Endometrial microvascular endothelial cells (primary cell): ENCODE measurements around the gene DDAH1. TPM values are rescaled to one million over a fixed set of nuclear protein-coding genes. Genes with fewer than 3 reads are reported as not detected.

Source experiments
- in situ Hi-C: cut with HindIII; loops from 2 replicates; pipeline ENCODE4 v1.10.0; 2017; ENCODE audit warnings: low sequenced_read_pairs, low pct_unique_long_range_greater_than_20kb; ENCODE audit errors: inconsistent ontology term
- total RNA-seq: library from RNA; depleted of rRNA; stranded (reverse); fragments of >200 nt; gene quantifications from one replicate; pipeline ENCODE4 v1.2.3, GENCODE V29; 2015; ENCODE audit errors: inconsistent ontology term

Gene DDAH1
- total RNA-seq, 1 donor from 2014 or later, result 50.8 TPM

DNA sequence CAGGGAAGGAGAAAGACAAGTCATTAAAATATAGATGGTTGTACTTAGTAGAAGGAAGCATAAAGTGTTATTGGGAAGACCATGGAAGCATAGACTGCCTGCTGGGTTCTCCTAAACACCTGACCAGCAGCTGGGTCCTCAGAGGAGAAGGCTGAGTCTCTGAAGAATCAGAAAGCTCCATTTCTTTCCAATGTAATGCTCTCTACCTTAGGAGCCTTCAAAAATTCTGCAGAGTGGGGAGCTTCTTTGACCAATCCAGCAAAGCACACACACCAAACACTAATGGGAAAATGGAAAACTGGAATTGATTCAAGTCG lies 167.5 kb downstream of the DDAH1 start:
- in situ Hi-C loops, result no loop called here

DNA sequence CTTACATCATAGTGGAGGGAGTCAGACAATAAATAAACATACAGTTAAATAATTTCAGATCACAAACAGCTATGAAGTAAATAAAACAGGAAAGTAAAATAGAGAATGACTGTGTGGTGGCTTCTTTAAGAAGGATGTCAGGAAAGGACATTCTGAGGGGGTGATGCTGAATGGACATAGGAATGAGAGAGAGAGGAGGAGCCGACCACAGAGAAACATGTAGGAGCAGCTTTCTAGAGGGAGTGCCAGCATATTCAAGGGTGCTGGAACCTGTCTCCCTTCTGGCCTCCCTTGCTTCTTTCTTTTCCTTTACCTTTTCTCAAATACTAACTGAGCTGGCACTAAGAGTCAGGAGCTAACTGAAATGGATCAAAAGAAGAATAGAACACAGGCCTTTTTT lies 168.0 kb downstream of the DDAH1 start:
- in situ Hi-C loops, result no loop called here

DNA sequence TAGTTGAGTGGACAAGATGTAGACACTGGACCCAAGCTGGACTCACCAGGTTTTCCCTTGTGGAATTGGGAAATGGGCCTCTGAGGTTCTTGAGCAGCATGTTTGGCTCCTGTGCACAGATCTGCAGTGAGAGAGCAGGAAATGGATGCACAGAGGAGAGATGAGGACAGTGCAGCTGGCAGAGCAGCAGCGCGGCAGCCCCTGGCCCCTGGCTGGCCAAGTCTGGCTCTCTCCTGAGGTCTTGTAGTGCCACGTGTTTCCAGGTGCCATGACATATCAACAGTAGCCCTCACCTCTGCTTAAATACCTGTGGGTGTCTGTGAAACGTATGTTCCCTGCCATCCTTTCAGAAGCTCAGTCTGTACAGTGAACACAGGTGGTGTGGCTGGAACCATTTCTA lies 169.3 kb downstream of the DDAH1 start:
- in situ Hi-C loops, result no loop called here

DNA sequence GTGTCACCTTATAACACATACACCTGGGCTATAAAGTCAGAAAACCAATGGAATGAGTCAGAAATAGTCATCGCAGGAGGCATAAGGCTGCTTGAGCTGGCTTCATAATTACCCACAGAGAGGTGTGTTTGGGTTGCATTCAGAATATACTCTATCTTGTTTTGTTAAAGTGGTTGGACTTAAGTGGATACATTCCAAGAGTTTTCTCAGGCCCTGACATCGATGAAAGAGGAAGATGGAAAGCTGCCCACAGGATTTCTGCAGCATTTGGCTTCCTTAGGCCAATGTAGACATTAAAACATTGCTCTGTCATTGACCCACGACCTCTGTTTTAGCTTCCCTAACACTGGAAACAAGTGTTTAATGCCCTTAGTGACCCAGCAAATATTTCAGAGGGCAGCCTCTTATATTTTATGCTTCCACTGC lies 169.9 kb downstream of the DDAH1 start:
- in situ Hi-C loops, result no loop called here

DNA sequence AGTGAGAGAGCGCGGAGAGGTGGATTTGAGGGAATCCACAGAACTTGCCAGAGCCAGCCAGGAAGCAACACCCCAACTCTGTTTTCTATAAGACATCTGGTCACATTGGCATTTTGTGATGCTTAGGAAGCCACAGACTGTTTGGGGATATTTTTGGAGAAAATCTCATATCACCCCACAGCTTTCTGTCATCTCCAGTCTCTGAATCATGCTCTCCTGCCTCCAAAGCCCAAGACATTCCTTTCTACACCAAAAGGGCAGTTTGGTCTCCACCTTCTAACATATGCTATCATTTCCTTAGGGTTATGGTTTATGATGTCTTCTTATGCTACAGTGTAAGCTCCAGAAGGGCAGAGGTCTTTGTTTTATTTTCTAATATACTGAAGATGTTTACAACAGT lies 174.1 kb downstream of the DDAH1 start:
- in situ Hi-C loops, result no loop called here

DNA sequence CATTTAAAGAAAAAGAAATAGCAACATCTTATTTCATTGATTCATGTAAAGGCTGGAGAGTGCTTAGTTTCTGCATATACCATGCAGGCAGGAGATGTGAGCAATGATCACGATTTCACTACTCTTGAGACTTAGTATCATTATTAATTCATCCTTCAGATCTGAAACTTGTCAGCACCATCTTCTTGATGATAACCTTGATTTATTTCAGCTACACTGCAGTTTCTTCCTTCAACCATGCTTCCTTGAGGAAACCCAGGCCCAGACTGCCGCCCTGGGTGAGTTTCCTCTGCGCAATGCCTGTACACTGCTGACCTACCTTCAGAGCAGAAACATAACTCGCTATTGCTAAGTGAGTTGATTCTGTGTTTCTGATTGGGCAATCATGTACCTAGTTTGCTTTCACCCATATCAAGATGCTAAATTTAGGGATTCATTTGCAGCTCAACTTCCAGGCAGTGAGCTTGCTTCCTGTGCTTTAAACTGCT lies 175.1 kb downstream of the DDAH1 start:
- in situ Hi-C loops, result no loop called here

DNA sequence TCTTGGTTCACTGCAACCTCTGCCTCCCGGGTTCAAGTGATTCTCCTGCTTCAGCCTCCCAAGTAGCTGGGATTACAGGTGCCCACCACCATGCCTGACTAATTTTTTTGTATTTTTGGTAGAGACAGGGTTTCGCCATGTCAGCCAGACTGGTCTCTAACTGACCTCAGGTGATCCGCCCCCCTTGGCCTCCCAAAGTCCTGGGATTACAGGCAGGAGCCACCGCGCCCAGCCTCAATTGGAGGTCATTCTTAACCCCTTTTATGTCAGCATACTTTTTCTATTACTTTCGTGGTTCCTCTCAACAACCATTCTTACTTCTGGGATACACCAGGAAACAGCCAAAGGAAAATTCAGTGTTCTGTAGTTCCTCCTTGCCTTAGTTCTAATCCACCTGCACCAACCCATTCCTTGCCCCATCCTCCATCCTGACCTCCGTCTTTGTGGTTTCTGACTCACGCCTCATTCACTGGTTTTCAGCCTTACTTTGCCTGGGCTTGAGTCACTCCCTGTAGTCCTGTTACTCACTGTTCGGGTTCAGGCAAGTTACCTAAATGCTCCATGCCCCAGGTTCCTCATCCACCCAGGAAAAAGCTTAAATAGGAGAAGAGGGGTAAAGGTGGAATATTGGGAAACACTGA lies 175.6 kb downstream of the DDAH1 start:
- in situ Hi-C loops, result no loop called here

DNA sequence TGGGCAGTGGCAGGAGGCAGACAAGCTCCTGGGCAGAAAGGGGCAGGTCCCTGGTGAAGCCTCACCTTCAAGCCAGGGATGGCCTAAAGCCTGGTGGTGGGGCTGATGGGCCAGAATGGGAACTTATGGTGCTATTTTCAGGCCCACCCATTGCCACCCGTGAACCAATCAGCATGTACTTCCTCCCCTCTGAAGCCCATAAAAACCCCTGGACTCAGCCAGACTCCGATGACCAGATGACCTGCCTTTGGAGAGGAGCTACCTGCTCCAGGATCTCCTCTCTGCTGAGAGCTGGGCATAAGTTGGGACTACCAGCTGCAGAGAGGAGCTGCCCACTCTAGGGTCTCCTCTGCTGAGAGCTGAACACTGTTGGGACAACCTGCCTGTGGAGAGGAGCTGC lies 180.8 kb downstream of the DDAH1 start:
- in situ Hi-C loops, result no loop called here

DNA sequence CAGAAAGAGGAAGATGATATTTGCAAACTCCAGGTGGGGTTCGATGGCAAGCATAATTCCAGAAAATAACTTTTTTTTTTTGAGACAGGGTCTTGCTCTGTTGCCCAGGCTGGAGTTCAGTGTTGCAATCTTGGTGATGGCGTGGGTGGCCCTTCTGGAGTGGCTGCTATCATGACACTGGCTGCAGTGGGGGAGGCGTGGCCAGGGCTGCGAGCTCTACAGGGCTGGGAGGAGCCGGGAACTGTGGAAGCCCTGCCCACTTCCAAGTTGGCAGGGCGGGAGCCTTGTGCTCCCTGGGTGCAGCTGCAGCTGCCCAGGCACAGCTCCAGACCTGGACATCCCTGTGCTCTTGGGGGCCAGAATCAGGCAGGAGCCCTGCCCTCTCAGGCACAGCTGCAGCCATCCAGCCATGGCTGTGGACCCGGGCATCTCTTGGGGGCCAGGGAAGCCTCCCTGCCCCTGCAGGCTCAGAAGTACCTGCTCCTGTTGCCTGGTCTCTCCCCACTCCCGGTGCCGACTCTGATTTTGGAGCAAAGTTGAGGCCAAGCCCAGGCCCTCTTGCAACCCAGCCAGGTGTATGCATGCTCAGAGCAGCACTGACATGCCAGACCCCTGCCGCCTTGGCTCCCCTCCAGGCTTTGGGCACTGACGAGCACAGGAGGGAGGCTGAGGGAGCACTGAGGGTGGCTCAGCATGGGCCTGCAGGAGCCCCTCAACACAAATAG lies 181.3 kb downstream of the DDAH1 start:
- in situ Hi-C loops, result no loop called here

DNA sequence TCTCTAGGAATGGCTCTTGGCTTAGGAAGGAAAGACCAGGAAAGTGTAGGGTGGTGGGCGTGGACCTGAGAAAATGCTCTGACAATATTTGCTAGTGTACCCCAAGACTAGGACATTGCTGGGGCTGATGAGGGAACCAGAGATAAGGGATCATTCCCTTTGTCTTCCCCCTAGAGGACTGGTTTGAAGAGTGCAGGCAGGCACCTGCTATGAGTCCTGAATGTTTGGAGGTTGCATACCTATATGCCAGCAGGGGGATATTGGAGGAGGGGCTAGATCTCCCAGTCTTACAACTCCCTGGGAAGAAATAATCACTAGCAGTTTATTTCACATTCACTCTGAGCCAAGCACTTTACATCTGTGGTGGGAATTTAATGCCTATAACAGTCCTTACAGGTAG lies 182.5 kb downstream of the DDAH1 start:
- in situ Hi-C loops, result no loop called here

DNA sequence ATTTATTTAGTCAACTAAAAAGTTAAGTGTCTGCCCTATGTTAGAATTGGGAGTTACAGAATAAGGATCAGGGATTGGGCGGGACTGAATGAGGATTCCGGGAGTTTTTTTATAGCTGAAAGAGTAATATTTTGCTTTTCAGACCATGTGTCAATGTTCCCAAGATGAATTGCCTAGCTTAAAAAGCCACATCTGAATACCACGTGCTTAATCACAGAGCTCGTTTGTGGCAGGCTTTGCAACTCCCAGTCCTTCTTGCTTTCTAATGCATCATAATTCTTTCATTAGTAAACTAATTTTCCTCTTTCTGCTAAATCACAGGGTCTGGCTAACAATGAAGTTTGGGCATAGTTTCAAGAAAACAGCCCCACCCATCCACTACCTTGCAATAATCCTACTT lies 184.3 kb downstream of the DDAH1 start:
- in situ Hi-C loops, result no loop called here

DNA sequence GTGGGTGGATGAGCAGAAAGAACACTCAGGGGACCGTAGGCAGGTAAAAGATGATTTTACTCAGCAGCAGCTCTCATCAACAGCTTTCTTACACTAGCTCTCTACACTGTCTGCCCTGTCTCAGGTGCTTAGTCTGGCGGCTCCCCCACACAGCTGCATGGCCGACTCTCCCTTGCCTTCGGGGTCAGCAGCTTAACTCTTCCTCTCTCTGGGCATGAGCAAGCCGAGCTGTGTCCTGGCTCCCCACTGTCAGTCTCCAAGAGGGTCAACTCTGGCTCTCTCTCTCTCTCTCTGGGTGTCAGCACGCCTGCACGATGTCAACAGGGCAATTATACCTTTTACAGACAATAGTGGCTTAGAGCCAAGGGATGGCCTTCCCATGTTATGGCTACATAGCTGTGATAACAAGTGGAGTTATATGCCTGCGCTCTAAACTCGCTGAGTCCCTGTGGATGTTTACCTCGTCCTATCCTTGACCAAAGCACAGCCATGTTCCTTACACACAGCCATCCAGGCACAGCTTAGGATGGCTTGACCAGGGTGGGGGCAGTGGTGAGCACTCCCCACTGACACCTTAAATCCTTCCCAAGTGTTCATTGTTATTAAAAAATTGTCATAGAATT lies 185.4 kb downstream of the DDAH1 start:
- in situ Hi-C loops, result no loop called here

DNA sequence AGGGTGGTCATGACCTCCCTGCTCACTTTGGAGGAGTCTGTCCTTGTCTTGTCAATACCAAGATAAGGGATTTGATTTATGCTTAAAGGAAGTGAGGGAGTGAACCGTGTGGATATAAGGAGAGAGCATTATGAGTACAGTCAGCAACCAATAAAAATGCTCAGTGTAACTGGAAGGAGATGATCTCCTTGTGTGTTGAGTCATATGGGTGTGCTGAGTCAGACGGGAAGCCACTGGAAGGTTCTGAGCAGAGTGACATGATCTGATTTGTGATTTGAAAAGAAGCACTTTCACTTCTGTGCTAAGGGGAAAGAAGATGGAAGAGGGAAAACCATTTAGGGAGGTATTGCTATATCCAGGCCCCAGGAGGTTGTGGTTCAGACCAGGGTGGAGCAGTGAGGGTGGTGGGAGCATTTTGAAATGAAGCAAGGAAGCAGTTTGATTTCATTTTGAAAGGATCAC lies 186.1 kb downstream of the DDAH1 start:
- in situ Hi-C loops, result no loop called here

DNA sequence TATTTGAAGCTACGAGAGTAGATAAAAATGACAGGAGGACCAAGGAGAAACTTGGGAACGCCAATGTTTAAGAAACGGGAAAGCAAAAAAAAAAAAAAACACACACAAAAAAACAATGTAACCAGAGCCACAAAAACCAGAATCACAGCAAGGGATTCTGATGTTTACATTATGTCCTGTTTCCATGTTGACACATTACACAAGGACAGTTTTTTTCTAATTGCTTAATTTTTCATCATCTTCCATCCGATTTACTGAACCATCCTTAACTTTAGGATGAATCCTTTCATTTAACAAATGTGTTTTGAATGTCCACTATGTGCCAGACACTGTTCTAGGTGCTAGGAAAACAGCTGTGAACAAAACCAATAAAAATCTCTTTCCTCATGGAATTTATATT lies 187.2 kb downstream of the DDAH1 start:
- in situ Hi-C loops, result no loop called here

DNA sequence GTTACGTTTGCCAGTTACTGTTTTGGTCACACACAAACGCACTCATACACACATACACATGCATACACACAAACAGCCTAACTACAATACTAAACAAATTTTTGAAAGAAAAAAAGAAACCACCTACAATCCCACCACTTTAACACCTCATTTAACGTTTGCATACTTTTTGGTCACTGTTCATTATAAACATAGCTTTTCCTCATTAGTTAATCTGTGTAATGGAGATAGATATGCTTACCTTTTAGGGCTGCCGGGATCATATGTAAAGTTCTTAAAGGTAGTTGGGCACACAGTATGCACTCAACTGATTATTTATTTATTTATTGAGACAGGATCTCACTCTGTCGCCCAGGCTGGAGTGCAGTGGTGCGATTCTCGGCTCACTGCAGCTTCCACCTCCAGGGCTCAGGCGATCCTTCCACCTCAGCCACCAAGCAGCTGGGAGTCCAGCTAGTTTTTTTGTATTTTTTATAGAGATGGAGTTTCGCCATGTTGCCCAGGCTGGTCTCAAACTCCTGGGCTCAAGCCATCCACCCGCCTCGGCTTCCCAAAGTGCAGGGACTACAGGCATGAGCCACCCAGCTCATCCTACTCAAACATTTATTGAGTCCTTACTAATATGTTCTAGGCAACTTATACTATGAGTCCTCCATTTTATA lies 187.8 kb downstream of the DDAH1 start:
- in situ Hi-C loops, result no loop called here

DNA sequence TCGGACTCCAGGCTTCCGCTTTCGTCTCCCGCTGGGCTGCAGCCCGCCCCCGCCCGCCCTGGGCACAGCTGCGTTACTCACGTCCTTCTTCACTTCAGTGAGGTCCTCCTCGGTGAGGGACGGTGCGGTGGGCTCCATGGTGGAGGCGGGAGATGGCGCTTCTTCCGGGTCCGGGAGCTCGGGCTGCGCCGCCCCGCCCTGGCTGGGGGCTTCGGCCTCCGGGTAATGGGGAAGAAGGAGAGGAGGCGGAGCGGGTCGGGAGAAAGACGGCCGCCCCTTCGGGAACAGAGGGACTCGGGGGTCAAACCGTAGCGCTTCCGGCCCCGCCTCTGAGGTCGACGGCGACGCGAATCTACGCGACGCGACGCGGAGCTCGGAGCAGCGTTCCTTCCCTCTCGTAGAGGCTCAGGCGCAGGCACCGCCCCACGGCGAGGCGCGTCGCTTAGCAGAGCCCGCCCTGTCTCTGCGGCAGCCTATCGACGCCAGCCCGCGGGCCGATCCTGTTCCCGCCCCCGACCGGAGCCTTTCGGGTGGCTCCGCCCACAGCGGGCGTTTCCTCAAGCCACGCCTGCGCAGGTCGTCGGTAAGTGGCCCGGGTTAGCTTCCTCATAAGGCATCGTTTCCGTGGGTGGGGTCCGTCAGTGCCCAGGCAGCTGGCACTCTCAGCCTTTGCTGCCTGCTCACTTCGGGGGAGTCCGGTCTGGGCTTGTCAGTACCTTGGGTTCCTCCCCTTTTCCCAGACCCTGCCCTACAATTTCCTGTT lies 188.6 kb downstream of the DDAH1 start, which contains the start of gene BCL10:
Gene BCL10, minus strand, starts transcription at position 418 of the 763 bp plus-strand sequence. Its CDS starts 280 bp downstream, at position 138.
- in situ Hi-C loops, result no loop called here

DNA sequence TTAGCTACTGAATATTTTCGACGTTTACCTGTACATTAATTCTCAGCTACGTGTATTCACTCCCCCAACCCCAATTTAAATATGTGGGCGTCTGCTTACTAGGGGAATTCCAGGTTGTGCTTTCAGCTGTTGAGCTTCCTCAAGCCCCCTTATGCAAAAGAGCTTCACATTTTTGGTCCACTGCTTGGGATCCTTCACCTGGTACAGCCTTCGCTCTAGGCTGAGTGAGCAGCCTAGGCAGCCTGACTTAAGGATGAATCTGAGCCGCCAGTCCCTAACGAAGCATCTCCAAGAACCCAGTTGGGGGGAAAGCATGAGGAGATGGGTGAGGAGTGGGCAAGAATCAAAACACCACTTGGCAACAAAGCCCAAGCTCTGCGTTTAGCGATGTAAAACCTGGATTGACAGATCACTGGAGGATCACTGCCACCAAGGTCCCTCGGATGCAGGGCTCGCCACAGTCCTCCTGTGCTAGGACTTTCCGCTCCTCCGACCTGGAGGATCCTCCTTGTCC lies 189.2 kb downstream of the DDAH1 start:
- in situ Hi-C loops, result no loop called here

DNA sequence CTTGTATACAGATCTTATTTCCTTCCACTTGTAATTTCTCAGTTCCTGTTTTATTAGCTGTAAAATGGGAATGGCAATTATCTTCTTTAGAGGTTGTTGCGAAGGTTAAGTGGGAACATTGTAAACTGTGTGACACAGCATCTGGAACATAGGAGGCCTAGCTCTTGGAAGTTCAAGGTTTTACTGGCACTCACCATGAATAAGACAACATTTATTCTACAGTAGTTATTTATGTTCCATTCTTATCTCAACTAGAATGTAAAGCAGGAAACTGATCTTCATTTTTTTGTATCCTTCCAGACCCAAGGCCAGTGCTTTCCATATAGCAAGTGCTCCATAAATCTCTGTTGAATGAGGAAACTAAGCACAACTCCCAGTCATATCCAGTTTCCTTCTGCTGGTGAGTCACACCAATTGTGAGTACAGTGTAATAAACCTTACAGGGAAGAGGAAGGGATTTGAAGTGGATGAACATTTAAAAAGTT lies 189.9 kb downstream of the DDAH1 start:
- in situ Hi-C loops, result no loop called here

DNA sequence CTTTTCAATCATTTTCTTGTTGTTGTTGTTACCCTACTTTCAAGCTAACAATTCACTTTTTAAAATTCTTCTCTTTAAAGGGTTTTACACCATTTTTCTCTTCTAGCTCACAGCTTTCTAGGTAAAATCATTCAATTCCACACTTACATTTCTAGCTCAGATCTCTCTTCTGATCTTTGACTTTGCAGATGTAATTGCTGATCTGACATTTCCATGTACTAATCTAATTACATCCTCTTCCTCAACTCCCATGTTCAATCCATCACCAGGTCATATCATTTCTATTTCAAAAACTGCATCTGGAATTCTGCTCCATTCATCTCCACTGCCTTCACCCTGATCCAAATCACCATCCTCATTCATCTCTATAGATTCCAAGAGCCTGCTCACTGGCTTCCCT lies 191.6 kb downstream of the DDAH1 start:
- in situ Hi-C loops, result no loop called here
